GM19463 (cell line): Measurements from ENCODE around the gene SREK1.
"Not testable (repeated sequence)": the region's sequence is repeated elsewhere in the genome, so short reads cannot be mapped to it uniquely, and the experiment has no call there.

Source experiments
- ATAC-seq: cut with Tn5 transposase; IDR thresholded peaks from one replicate; pipeline ENCODE4 v1.9.1; 2021; ENCODE audit warnings: mild to moderate bottlenecking, moderate library complexity; ENCODE audit not compliant: unreplicated experiment

Gene SREK1

DNA sequence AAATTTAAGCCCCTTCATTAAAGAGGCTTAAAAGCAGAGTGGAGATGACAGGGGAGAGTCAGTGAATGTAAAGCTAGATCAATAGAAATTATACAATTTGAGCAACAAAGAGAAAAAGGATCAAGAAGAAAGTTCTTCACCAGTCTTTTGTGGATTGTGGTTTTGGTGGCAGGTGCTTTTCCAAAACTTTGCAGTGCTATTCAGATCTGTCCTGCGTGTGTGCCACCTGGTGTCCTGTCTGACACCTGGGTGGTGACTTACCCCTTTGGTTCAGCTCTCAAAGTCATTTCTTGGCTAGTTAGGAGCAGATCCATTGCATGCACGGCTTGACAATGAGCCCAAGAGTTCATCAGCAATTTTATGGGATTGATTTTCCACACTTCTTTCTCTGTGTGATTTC lies 69.4 kb downstream of the SREK1 start:
- ATAC-seq: no peak

DNA sequence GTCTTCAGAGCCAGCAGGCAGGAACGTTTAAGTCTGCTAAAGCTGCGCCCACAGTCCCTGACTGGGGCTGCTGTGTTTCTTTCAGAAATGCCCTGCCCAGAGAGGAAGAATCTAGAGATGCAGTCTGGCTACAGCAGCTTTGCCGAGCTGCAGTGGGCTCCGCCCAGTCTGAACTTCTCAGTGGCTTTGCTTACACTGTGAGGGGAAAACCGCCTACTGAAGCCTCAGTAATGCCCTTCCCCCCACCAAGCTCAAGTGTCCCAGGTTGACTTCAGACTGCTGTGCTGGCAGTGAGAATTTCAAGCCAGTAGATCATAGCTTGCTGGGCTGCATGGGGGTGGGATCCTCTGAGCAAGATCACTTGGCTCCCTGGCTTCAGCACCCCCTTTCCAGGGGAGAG lies 78.4 kb downstream of the SREK1 start:
- peak; percentile 54 for ATAC-seq

DNA sequence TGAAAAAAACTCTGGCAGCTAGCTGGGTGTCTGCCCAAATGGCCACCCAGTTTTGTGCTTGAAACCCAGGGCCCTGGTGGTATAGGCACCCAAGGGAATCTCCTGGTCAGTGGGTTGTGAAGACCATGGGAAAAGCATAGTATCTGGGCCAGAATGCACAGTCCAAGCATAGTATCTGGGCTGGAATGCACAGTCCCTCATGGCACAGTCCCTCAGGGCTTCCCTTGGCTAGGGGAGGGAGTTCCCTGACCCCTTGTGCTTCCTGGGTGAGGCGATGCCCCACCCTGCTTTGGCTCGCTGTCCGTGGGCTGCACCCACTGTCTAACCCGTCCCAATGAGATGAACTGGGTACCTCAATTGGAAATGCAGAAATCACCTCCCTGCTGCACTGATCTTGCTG lies 78.8 kb downstream of the SREK1 start:
- not testable (repeated sequence) for ATAC-seq

DNA sequence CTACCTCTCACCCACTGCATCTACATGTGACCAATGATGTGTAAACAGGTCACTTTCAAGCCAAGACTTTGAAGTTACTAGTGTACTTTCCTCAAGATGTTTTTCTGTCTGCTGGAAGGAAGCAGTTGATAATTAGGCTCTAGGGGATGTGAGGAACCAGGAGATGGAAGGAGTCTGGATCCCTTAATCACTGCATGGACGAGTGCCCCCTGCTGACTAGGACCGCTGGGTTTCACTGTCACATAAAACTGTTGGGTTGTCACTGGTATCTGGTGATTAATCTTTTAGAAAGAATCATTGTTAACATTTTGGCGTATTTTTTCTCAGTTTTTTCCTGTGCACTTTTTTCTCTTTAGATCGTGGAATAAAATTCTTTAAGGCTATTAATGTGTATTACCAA lies 79.5 kb downstream of the SREK1 start:
- no peak for ATAC-seq

DNA sequence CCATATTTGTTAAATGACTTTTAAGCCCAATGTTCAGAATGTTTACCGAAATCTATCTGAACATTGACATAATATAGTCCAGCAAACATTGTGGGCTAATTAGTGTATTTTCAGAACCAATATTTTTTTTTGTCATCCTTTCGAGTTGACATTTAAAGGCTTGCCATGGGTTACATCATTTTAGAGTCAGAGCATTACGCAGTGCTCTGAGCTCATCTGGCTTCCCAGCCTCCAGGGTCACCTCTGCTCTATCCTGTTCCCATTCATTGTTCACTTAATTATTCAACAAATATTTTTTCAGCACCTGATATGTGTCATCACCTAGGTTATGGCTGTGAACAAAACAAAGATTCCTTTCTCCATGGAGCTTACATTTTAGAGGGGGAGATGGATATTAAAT lies 80.2 kb downstream of the SREK1 start:
- ATAC-seq: no peak

DNA sequence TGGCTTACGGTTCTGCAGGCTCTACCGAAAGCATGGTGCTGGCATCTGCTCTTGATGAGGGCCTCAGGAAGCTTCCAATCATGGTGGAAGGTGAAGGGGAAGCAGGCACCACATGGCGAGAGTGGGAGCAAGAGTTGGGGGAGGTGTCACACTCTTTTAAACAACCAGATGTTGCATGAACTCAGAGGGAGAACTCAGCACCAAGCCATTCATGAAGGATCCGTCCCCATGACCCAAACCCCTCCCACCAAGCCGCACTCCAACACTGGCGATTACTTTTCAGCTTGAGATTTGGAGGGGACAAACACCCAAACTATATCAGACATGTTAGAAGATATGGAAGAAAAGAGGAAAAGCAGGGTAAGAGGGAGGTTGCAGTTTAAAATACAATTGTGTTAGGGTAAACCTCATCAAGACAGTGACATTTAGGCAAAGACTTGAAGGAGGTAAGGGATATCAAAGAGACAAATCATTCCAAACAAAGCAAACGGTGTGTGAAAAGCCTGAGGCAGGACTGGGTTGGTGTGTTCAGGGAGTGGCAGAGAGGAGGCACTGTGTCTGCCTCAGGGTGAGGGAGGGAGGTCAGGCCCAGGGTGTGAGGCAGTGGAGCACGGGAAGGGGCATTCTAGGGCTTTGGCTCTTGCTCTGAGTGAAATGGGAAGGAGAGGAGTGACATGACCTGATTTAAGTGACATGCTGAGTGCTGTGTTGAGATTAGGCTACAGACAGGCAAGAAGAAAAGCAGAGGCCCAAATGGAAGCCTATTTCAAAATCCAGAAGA lies 80.9 kb downstream of the SREK1 start:
- no peak for ATAC-seq

DNA sequence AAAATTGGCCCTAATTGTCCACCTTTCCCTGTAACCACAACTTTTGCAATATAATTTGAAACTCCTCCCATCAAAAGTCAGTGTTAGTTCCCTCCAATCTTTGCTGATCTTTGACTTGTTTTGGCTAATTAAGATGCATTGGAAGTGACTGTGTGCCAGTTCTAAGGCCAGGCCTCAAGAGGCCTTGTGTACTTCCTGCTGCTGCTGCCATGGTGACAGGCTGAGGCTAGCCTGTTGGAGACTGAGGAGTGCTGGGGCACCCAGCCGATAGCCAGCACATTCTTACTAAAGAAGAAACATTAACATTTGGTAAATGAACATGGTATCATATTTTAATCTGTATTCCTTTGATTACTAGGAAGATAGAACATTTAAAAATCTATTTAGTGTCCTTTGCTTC lies 86.5 kb downstream of the SREK1 start:
- ATAC-seq: no peak

DNA sequence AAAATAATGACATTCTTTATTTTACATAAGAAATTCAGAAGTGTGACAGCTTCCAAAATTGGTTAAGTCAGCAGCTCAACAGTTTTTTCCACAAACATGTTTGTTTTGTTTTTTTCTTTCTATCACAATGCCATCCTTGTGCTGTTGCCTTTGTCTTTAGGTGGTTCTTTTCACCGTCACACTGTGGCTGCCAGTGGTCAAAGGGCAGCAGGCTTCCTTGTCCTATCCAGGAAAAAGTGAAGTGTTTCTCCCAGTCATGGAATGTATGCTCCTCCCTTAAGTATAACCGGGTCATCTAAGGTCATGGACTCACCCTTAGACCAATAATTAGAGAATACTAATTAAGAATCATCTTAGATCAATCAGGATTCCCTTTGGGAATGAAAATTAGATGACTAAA lies 87.4 kb downstream of the SREK1 start:
- ATAC-seq: no peak

DNA sequence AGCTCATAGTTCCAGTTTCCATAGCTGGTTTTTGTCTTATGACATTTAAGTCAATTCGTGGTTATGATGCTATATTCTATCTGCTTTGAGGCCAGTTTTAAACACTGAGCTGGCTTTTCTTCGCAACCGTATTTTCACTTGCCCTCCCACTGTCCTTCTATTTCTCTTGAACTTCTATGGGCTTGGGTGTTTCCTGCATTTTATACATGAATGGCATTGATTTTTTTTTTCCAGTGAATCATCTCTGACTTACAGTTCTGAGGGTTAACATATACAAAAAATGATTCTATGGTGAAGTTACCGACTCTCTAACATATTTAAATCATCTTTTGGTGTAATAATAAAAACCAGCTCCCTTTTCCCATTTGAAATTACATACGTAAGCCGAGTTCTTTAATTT lies 88.2 kb downstream of the SREK1 start:
- no peak for ATAC-seq

DNA sequence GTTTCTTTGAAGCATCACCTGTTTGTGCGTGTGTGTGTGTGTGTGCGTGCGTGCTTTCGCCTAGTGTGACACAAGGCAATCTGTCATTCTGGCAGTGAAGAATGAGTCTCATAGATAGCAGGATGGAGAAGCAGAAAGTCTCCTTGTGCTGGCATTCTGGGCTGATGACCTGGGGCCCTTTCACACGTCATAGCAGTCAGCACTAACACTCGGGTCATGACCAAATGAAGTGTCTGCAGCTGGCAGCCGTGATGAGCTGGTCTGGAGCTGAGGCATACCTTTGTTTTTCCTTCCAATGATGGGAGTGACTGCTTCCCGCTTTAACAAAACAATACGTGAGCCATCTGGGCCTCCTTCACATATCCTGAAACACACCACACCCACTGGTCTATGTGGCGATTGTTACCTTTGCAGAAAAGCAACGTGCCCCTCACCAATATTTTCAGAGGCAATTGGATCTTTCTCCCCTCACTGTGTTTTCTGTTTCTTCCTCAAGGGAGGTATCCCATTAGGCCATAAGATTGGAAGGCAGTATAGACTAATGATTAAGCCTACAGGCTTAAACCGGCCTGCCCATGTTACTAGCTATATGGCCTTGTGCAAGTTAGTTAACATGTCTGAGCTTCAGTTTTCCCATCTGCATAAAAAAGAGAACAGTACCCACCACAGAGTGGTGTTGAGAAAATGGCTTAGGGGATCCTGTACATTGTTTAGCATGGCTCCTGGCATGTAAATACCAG lies 88.8 kb downstream of the SREK1 start:
- ATAC-seq: no peak
